ENCODE measurements around the gene PAAF1.

The PAAF1 gene

GRCh38 chr11:73962101-73962705 lies 85.4 kb downstream of the PAAF1 start:
- DNase-seq (ENCODE audit: low read depth): no peak
- no peak overlapping the region for H3K4me3 ChIP-seq (ENCODE audit: low read length)
- TF ChIP-seq CTCF (conservative IDR thresholded peaks at IDR 0.05; ENCODE audit: low read depth, low read length): no peak

- DNase-seq (ENCODE audit: low read depth): no peak
- H3K4me3 ChIP-seq (ENCODE audit: low read length): no peak overlapping the region
- TF ChIP-seq CTCF (conservative IDR thresholded peaks at IDR 0.05; ENCODE audit: low read depth, low read length): no peak
These were observed 87.1 kb downstream of the PAAF1 start for GRCh38 chr11:73963861-73964260.

GRCh38 chr11:73965076-73965763 lies 88.4 kb downstream of the PAAF1 start:
- no peak overlapping the region for H3K4me3 ChIP-seq (ENCODE audit: low read length)
- no peak for DNase-seq (ENCODE audit: low read depth)
- no peak for TF ChIP-seq CTCF (conservative IDR thresholded peaks at IDR 0.05; ENCODE audit: low read depth, low read length)

GRCh38 chr11:73965764-73966121 lies 88.9 kb downstream of the PAAF1 start:
- TF ChIP-seq CTCF (conservative IDR thresholded peaks at IDR 0.05; ENCODE audit: low read depth, low read length): no peak
- no peak overlapping the region for H3K4me3 ChIP-seq (ENCODE audit: low read length)
- DNase-seq (ENCODE audit: low read depth): no peak

- H3K4me3 ChIP-seq (ENCODE audit: low read length): no peak overlapping the region
- no peak for TF ChIP-seq CTCF (conservative IDR thresholded peaks at IDR 0.05; ENCODE audit: low read depth, low read length)
- DNase-seq (ENCODE audit: low read depth): no peak
These were observed 91.7 kb downstream of the PAAF1 start for GRCh38 chr11:73968356-73968966.

GRCh38 chr11:73969091-73969490 lies 92.3 kb downstream of the PAAF1 start:
- TF ChIP-seq CTCF (conservative IDR thresholded peaks at IDR 0.05; ENCODE audit: low read depth, low read length): no peak
- H3K4me3 ChIP-seq (ENCODE audit: low read length): no peak overlapping the region
- DNase-seq (ENCODE audit: low read depth): no peak
